ENCODE measurements around the gene SLC35G6.

The SLC35G6 gene

DNA sequence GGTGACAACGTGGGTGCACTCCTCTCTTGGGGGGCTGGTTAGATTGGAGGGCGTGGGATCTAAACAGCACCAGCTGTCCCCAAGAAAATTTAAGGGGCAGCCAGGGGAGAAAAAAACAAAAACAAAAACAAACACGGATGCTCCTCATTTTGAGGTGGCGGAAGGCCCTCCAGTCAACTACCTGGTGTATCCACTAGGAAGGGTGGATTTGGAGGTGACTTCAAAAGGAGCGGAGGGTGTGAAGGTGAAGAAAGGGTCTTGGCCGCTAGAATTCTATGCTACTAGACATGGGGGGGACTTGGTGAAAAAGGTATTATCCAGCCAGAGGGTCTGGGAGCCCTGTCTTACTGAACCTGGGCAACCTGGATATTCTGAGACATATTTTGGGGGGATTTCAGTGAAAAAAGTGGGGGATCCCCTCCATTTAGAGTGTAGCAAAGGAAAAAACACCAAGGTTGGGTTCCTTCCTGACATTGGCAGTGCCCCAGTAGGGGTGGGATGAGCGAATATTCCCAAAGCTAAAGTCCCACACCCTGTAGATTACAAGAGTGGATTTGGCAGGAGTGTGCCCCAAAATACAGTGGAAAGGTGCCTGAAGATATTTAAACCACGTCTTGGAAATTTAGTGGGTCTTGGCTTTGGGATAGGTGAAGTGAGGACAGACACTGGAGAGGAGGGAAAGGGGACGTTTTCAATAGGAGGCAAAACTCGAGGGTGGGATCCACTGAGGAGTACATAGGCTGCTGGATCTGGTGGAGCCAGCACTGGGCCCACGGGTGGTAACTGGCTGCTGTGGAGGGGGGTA is 42.4 kb upstream of the SLC35G6 start:
- peak overlapping the region in 1 of 2 experiments; percentile 25 for H3K23ac ChIP-seq (ENCODE audit: low read length in 2 of 2)
- 30% methylated on average over 10 of the region's 11 CpGs for WGBS
- H3K4me2 ChIP-seq (ENCODE audit: low read length, poor library complexity, severe bottlenecking): peak overlapping the region; percentile 75
- H3K4ac ChIP-seq (ENCODE audit: low read depth in 1 of 2, low read length in 2 of 2): no peak overlapping the region
- H2BK120ac ChIP-seq (ENCODE audit: low read depth, low read length): no peak overlapping the region
- peaks cover 33 to 47% of the 10 kb centered on the region in 2 experiments for H3K27me3 ChIP-seq (ENCODE audit: control insufficient read depth in 1 of 2, insufficient read depth in 1 of 2, low read length in 2 of 2)
- H3K18ac ChIP-seq (ENCODE audit: low read depth in 1 of 2, low read length in 2 of 2): no peak overlapping the region
- no peak overlapping the region for H2BK15ac ChIP-seq (ENCODE audit: low read depth, poor library complexity, severe bottlenecking)
- H3K4me3 ChIP-seq (ENCODE audit: insufficient read depth in 1 of 2, low read depth in 1 of 2, low read length in 2 of 2): peak overlapping the region in 1 of 2 experiments; percentile 42
- no peak overlapping the region for H3K9ac ChIP-seq (ENCODE audit: low read length)
- H3K36me3 ChIP-seq (ENCODE audit: control insufficient read depth in 1 of 2, insufficient read depth in 2 of 2, low read depth in 1 of 2, low read length in 2 of 2): no peaks in the 10 kb centered on the region
- no peak overlapping the region for H2AK5ac ChIP-seq (ENCODE audit: low read length, severe bottlenecking)
- H3K27ac ChIP-seq (ENCODE audit: low read length, poor library complexity, severe bottlenecking): no peak overlapping the region
- H3K14ac ChIP-seq (ENCODE audit: low read length in 2 of 2): no peak overlapping the region
- H3K79me1 ChIP-seq (replicated peaks; ENCODE audit: low read length, poor library complexity, severe bottlenecking): peaks cover 10% of the 10 kb centered on the region
- H2BK12ac ChIP-seq (ENCODE audit: low read length in 2 of 2): no peak overlapping the region
- peaks cover 46% of the 10 kb centered on the region for H3K4me1 ChIP-seq (ENCODE audit: control insufficient read depth, insufficient read depth, low read depth, low read length)
- H3K9me3 ChIP-seq (ENCODE audit: control insufficient read depth, low read length): no peaks in the 10 kb centered on the region
- DNase-seq: no peak
- H2BK5ac ChIP-seq (ENCODE audit: low read depth, low read length, poor library complexity, severe bottlenecking): no peak overlapping the region
- H4K8ac ChIP-seq (ENCODE audit: low read length): no peak overlapping the region
- no peak overlapping the region for H2AFZ ChIP-seq (ENCODE audit: low read depth, low read length)
- H4K91ac ChIP-seq (ENCODE audit: low read length): no peak overlapping the region

DNA sequence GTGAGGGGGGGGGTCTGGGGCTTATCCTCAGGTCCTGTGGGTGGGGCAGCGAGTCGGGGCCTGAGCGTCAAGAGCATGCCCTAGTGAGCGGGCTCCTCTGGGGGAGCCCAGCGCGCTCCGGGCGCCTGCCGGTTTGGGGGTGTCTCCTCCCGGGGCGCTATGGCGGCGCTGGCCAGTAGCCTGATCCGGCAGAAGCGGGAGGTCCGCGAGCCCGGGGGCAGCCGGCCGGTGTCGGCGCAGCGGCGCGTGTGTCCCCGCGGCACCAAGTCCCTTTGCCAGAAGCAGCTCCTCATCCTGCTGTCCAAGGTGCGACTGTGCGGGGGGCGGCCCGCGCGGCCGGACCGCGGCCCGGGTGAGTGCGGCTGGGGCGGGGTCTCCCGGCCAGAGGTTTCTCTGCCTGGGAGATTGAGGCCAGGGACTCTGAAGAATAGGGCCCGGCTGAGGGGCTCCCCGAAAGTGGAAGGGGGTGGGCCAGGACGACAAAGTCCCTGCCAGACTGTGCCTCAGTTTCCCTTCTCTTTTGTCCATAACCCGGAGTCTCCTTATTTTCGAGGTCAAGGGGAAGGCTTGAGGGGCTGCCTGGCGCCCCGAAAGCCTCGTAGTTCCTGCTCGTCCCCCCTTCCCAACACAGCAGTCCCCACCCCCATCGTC is 41.7 kb upstream of the SLC35G6 start, which contains the start of gene FGF11:
Gene FGF11 (plus strand): TSS at position 51 of the 651 bp plus-strand sequence. CDS start 109 bp downstream, at position 160.
- Histone ChIP-seq H3K9ac (ENCODE audit: low read length) (peak within 1 kb of the TSS; percentile 48), H3K23ac (ENCODE audit: low read length in 2 of 2) (peak within 1 kb of the TSS in 1 of 2 experiments; percentile 25)
- 4% methylated on average over 46 of the region's 50 CpGs for WGBS

DNA sequence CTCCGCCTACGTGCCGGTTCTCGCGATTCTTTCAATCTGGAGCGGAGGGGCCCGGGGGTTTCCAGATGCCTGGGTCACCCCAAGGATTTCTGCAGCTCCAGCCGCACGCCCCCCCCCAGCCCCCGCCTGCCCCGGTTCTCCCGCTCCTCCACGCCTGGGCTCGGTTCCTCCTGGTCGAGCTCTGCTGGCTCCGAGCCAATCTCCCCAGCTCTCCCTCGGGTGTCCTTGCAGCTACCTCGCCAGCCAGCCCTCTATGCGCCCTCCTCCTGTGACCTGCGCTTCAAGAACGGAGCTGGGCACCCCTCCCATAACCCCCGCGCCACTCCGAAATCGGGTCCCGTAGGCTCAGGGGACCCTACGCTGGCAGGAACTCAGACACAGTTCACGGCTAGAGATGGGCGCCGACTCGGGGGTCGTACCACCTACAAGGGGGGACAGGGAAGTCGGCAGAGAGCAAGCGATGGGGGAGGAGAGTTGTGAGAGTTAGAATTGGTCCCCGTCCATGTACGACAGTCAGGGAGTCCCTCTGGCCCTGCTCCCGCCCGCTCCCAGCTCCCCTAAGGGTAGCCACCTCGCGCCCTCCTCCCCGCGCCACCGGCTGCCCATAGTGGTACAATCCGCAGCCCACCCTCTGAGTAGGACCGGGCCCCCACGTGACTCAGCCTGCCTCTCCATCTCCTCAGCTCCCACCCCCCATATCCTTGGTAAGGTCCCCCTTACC is 41.0 kb upstream of the SLC35G6 start:
- Histone ChIP-seq H3K27ac (ENCODE audit: low read length, poor library complexity, severe bottlenecking) (no peak overlapping the region), H3K9me3 (ENCODE audit: control insufficient read depth, low read length) (no peaks in the 10 kb centered on the region), H3K4me3 (ENCODE audit: insufficient read depth in 1 of 2, low read depth in 1 of 2, low read length in 2 of 2) (peak overlapping the region; percentile 57 to 75), H2BK120ac (ENCODE audit: low read depth, low read length) (peak overlapping the region; percentile 4), H3K18ac (ENCODE audit: low read depth in 1 of 2, low read length in 2 of 2) (peak overlapping the region in 1 of 2 experiments; percentile 71), H4K8ac (ENCODE audit: low read length) (peak overlapping the region; percentile 59), H2BK12ac (ENCODE audit: low read length in 2 of 2) (peak overlapping the region in 1 of 2 experiments; percentile 45), H2AFZ (ENCODE audit: low read depth, low read length) (peak overlapping the region; percentile 36), H3K36me3 (ENCODE audit: control insufficient read depth in 1 of 2, insufficient read depth in 2 of 2, low read depth in 1 of 2, low read length in 2 of 2) (no peaks in the 10 kb centered on the region), H3K79me1 (replicated peaks; ENCODE audit: low read length, poor library complexity, severe bottlenecking) (peaks cover 10% of the 10 kb centered on the region), H3K14ac (ENCODE audit: low read length in 2 of 2) (peak overlapping the region in 1 of 2 experiments; percentile 75), H4K91ac (ENCODE audit: low read length) (no peak overlapping the region), H2AK5ac (ENCODE audit: low read length, severe bottlenecking) (no peak overlapping the region), H3K23ac (ENCODE audit: low read length in 2 of 2) (no peak overlapping the region), H3K9ac (ENCODE audit: low read length) (peak overlapping the region; percentile 48), H3K27me3 (ENCODE audit: control insufficient read depth in 1 of 2, insufficient read depth in 1 of 2, low read length in 2 of 2) (peaks cover 34 to 53% of the 10 kb centered on the region in 2 experiments), H3K4me2 (ENCODE audit: low read length, poor library complexity, severe bottlenecking) (peak overlapping the region; percentile 91), H2BK5ac (ENCODE audit: low read depth, low read length, poor library complexity, severe bottlenecking) (no peak overlapping the region), H2BK15ac (ENCODE audit: low read depth, poor library complexity, severe bottlenecking) (peak overlapping the region; percentile 68), H3K4ac (ENCODE audit: low read depth in 1 of 2, low read length in 2 of 2) (peak overlapping the region in 1 of 2 experiments; percentile 41), H3K4me1 (ENCODE audit: control insufficient read depth, insufficient read depth, low read depth, low read length) (peaks cover 54% of the 10 kb centered on the region)
- peak; percentile 32 for DNase-seq
- under 1% methylated on average over 41 of the region's 46 CpGs for WGBS

More for the DNA sequence above, 41.7 kb upstream of the SLC35G6 start, which contains the start of gene FGF11:
- Histone ChIP-seq H4K91ac (ENCODE audit: low read length) (no peak within 1 kb of the TSS), H3K27ac (ENCODE audit: low read length, poor library complexity, severe bottlenecking) (no peak within 1 kb of the TSS), H3K18ac (ENCODE audit: low read depth in 1 of 2, low read length in 2 of 2) (peak within 1 kb of the TSS in 1 of 2 experiments; percentile 71), H3K14ac (ENCODE audit: low read length in 2 of 2) (peak within 1 kb of the TSS in 1 of 2 experiments; percentile 66), H3K79me1 (replicated peaks; ENCODE audit: low read length, poor library complexity, severe bottlenecking) (peaks cover 10% of the 10 kb centered on the region), H3K4me1 (ENCODE audit: control insufficient read depth, insufficient read depth, low read depth, low read length) (peaks cover 48% of the 10 kb centered on the region), H2BK120ac (ENCODE audit: low read depth, low read length) (peak within 1 kb of the TSS; percentile 4), H3K4ac (ENCODE audit: low read depth in 1 of 2, low read length in 2 of 2) (peak within 1 kb of the TSS in 1 of 2 experiments; percentile 41), H3K9me3 (ENCODE audit: control insufficient read depth, low read length) (no peaks in the 10 kb centered on the region), H4K8ac (ENCODE audit: low read length) (peak within 1 kb of the TSS; percentile 73), H2AFZ (ENCODE audit: low read depth, low read length) (peak within 1 kb of the TSS; percentile 36), H3K4me3 (ENCODE audit: insufficient read depth in 1 of 2, low read depth in 1 of 2, low read length in 2 of 2) (peak within 1 kb of the TSS; percentile 57 to 75), H2AK5ac (ENCODE audit: low read length, severe bottlenecking) (no peak within 1 kb of the TSS), H3K4me2 (ENCODE audit: low read length, poor library complexity, severe bottlenecking) (peak within 1 kb of the TSS; percentile 91), H3K27me3 (ENCODE audit: control insufficient read depth in 1 of 2, insufficient read depth in 1 of 2, low read length in 2 of 2) (peaks cover 33 to 49% of the 10 kb centered on the region in 2 experiments), H2BK15ac (ENCODE audit: low read depth, poor library complexity, severe bottlenecking) (peak within 1 kb of the TSS; percentile 68), H3K36me3 (ENCODE audit: control insufficient read depth in 1 of 2, insufficient read depth in 2 of 2, low read depth in 1 of 2, low read length in 2 of 2) (no peaks in the 10 kb centered on the region), H2BK5ac (ENCODE audit: low read depth, low read length, poor library complexity, severe bottlenecking) (no peak within 1 kb of the TSS), H2BK12ac (ENCODE audit: low read length in 2 of 2) (peak within 1 kb of the TSS in 1 of 2 experiments; percentile 45)
- DNase-seq: no peak

Data from mesenchymal stem cell (in vitro differentiated cells and primary cell).